Occipital lobe (tissue), 2 donors: ENCODE measurements around the gene PRKG1. TPM values are rescaled to one million over a fixed set of nuclear protein-coding genes. Genes with fewer than 3 reads are reported as not detected.

Experiments
- DNase-seq: peaks from one replicate; lab custom pipeline; 2025; lab: John Stamatoyannopoulos, UW
- total RNA-seq: library from RNA; depleted of rRNA; stranded (reverse); fragments of >200 nt; gene quantifications from one replicate; pipeline ENCODE4 v1.2.3, GENCODE V29; 2014

Gene PRKG1
- total RNA-seq, 1 donor from 2014 or later, result 24.2 TPM

DNA sequence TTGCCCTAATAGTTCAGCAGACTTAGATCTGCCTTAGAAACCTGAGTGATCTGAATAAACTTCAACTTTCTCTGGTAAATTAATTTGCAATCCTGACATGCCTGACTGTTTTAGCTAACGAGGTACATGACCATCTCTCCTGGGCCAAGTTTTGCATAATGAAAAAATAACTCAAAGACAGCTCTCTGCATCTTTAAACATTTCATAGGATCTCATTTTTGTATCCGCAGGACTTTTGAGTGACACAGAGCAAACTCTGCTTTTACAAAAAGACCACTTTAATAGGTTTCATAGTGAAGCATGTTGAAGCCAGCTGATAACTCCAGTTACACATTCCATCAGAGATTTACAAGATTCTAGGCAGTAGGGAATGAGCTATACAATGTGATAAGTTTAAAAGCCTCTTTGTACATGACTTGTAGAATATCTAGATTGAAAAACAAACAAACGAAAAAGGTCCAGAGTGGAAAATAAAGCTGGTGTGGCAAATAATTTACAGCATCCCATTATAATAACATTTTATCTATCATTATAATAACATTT is 2.1 kb downstream of the PRKG1 start:
- DNase-seq, result no peak

DNA sequence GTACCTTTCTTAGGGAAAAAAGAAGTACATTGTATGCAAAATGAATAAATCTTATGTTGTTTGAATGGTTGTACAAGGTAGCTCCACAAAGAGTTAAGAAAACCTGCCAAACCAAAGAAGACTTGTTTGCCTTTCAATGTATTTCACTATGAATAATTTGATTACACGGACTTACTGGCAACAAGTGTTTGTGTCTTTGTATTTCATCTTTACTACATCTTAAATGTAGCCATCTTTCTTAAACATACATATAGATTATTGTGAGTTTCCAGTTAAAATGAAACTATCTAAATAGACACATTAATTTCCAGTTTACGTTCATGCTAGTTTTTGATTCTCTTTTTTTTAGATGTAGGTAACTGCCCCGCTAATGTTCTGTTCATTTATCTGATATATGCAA is 2.8 kb downstream of the PRKG1 start:
- DNase-seq, result no peak

DNA sequence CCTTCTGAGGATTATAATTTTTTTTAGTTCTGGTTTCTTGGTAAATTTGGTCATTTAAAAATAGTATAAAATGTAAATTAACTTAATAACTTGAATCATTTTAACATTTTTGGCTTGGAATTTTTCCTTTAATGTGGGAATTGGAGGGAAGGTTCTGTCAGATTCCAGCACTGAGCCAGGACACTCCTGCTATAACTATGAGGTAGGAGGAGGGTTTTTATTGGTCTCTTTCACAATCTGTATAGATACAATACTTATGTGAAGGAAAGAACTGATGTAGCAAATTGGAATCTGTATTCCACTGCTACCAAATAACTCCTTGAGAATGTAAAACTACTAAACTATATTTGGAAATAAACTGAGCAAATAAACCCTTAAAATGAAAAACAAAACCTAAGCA is 3.2 kb downstream of the PRKG1 start:
- no peak for DNase-seq

DNA sequence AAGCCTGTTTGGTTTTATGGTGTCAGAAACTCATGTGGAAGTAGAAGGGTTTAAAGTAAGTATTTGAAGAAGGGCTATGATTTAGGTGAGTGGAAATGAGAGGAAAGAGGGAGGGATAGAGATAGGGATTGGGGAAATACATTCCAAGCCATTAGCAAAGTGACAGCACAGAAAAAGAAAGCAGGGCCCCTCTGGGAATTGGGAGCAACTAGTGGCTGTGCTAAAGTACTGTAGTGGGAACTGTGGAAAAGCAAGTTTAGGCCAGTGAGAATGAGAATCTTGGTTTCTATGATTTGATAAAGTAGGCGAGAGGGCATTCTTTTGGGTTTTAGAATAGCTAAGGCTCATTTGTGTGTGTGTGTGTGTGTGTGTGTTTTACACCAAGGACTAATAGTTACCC is 5.0 kb downstream of the PRKG1 start:
- no peak for DNase-seq

DNA sequence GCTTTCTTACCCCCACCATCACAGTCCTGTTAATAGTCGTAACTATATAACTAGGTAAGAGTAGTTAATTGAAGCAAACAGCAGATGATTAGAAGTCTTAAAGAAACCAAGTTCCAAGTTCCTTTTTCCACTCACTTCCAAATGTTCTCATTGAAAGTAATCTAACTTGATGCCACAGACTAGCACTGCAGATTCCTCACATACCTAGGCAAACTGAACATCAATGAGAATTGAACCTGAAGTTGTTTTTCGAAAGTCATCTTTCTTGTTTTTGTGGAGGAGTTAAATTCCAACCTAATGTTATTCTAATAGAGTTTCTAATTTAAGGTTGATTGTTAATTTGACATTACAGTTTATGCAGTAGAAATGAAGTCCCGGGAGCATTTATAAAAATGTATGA is 5.5 kb downstream of the PRKG1 start:
- DNase-seq, result no peak

DNA sequence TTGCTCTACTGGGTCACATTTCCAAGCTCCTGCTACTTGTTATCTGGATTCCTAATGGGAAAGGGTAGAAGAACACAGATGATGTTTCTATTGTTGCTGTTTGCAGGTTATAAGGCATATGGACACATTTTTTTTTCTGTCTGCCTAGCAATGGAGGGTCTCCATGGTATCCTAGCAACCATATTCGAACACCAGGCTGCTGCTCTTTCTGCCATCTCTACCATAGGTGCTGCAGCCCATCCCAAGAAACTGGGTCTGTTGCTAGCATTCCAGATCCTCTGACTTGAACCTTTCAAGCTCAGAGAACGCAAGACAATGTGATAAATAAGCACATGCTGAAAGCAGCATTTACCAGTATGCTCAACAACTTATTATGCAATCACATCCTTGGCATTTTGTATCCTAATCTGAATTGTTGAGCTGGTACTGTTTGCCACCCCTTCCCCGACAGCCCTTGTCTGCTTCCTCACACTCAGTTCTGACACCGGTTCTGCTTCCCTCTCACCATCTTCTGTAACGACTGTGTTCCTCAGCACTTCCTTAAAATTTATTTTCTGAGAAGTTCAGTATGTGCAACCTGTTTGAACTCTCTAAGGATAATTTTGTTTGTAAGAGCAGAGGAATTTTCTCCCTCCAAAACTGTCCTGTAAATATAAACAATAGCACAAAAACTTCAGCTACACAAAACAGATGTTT is 6.2 kb downstream of the PRKG1 start:
- DNase-seq, result no peak

DNA sequence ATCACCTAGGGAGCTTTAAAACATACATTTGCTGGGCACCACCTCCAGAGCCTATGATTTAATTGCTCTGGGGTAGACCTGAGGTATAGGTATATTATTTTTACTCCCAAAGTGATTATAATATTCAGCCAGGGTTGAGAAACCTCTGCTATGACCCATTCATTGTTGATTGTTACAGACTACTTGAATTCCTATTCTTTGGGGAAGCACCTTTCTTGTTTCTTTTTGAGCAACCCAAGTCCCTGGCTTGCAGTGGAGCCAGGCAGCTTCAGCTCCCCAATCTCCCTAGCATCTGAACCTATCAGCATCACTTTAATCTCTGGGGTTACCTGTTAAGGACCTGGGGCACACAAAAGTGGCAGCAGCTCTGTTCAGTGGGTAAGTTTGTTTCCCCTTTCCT is 8.6 kb downstream of the PRKG1 start:
- no peak for DNase-seq

DNA sequence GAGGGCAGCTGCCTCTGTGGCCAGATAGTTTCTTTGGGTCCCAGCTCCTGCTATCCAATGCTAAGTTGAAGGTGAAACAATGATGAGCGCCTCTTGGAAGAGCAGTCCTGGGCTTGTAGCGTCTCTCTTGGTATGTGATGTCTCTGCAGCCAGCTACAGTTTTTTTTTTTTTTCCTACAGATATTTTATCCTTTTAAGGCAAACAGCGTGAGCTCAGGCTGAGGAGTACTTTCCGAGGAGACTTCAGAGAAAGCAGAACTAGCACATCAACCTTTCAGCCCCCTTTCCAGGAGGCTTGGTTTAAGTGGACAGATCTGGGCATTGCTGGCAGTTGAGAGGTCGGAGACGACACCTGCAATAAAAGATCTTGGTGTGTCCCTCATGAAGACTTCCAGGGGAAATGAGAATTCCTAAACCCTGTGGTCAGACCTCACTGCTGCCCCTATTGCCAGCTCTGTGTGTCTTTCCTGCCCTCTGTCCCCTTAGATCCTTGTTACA is 9.1 kb downstream of the PRKG1 start:
- no peak for DNase-seq

DNA sequence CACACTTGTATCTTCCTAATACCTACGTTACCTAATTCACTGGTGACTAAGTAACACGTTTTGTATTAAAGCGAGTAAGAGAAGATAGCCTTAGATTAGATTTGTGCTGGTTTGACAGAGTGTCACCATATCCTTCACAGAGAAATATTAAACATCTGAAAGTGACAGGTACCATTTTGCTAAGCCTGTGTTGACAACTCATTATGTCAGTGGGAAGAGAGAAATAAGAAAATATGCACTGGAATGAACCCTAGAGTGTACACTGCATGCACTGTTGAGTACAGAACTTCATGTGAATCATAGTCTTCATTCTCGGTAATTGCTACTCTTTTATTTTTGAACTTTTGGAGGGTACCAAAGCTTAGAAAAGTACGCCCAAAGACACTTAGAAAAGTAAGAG is 10.9 kb downstream of the PRKG1 start:
- no peak for DNase-seq

DNA sequence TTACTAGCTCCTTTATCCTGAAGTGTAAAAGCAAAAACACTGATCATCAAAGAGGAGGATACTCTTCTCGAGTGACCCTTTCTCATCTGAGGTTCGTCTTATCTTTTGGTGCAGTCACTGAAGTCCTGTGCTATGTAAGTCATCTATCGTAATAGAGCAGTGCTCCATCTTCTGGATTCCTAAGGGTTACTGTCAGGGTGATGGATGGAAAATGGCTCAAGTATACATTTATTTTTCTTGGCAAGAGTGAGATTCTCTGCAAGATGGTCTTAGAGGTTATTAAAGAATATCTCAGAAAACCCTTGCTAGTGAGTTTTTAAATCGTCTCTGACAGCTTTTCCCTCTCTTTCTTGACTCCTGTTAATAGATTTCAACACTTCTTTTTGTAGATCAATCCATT is 12.4 kb downstream of the PRKG1 start:
- DNase-seq, result no peak

DNA sequence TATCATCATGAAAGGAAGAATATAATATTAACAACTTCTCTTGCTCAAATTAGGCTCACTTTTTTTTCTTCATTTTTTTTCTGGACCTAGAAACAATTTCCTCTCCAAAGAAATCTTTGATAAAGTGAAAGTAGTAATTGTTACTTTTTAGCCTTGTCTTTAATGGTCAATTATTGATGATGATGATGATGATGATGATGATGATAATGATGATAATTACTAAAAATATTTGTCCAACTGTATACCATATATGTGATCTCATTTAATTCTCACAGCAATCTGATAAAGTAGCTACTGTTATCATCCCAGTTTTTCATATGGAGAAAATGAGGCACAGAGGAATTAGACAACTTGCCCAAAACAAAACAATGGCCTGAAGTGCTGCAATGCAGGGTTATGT is 12.8 kb downstream of the PRKG1 start:
- DNase-seq, result no peak

DNA sequence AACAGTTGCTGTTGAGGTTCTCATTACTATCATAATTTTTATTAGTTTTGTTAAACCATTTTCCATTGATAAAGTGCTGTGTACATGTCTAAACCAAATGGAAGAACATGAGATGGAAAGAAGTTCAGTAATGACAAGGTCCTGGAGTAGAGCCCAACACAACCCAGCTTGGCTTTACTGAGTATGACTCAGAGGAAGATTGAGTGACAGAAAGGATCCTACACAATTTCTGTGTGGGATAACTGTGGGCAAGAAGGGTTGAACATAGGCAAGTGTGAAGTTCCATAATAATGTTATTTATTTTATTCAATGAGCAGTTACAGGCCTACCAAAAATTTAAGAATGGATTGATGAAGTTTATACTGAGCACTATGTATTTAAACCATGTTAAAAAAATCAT is 15.9 kb downstream of the PRKG1 start:
- DNase-seq, result no peak

DNA sequence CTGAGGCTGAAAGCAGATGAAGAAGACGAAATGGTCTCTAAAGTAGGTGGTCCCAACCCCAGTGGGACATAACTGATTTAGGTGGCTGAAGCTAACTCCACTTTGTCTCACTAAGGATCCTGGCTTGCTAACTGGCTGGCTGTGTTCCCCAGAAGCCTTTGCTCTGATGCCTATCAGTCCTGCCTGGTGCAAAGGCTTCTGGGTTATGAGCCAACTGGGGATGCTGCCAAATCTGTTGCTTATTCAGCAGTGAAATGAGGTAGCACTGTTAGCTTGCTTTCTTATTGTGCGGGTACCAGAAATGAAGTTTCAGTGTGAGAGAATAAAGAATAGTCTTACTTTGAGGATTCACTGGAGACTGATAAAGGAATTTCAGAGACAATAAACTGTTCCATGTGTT is 18.1 kb downstream of the PRKG1 start:
- DNase-seq, result peak; percentile 8

DNA sequence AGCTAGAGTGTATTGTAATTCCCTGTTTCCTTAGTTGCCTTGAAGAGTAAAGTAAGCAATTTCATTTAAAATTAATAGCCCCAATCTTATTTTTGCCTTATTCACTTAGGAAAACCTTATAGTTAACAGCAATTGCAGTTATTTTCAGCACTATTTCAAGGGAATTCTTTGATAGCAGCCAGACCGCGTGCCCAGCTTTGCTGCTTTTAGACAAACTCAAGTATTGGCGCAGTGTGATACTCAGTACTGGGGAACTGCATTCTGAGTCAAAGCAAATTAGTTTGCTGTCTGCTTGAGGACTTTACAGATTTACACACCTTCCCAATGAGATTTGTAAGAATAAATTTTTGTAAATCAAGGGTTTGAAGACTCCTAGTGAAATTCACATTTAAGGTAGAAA is 21.2 kb downstream of the PRKG1 start:
- no peak for DNase-seq

DNA sequence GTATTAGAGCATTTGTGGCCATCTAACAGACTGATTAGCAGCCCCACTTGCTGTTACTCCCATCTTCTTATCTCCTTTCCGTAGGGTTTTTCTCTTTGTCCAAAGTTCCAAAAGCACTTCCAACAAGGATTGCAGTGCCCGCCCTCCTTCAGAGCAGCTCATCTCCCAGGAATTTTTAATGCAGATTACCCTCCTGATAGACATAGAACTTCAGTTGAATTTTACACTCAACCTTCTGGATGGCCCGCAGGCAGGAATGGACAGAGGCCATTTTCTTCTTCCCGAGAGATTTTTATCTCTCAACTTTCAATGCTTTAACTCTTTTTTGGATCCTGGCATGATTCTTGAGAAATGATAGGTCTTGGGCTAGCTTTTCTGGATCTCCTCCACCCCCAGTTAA is 23.3 kb downstream of the PRKG1 start:
- no peak for DNase-seq

DNA sequence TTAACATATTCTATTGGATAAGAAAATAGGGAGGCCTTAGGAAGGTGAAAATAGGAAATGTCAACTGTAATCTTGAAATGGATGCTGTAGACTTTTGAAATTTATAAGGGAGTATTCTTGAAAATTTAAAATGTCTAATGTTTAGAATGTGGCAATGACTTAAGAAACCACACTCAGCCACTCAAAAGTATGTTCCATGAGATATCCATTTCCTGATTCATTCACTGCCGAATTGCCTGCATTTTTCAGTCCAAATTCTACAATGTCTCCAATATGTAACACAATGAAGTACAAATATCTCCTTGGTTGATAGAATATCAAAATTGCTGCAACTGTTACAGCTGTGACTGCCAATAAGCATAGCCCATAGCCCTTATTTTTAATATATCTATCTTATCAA is 25.9 kb downstream of the PRKG1 start:
- DNase-seq, result no peak

DNA sequence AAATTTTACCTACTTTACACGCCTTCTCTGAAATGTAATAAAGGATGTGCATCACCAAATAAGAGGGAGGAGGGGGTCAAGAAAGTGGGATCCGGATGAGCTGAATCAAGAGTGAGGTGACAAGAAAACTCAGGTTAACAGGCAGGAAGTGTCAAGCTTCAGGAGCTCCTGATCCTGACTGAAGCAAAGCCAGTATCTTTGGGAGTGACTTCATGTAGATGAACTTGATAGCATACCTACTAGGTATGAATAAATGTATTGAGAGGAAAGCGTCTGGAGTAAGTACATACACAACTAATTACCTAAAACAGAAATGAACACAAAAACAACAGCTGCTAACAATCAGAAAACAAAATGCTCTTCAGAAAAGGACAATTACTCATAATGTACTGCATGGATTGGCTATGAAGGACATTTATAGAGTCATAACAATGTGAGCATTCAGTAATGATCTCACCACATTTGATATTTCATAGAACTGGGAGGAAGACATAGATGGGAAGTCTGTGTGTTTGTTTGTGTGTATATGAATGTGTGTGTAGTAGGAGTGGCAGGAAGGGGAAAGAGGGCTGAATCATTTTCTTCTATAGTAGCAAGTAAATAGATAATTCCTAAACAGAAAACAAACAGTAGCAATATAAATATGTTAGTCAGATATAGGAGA is 29.4 kb downstream of the PRKG1 start:
- no peak for DNase-seq

DNA sequence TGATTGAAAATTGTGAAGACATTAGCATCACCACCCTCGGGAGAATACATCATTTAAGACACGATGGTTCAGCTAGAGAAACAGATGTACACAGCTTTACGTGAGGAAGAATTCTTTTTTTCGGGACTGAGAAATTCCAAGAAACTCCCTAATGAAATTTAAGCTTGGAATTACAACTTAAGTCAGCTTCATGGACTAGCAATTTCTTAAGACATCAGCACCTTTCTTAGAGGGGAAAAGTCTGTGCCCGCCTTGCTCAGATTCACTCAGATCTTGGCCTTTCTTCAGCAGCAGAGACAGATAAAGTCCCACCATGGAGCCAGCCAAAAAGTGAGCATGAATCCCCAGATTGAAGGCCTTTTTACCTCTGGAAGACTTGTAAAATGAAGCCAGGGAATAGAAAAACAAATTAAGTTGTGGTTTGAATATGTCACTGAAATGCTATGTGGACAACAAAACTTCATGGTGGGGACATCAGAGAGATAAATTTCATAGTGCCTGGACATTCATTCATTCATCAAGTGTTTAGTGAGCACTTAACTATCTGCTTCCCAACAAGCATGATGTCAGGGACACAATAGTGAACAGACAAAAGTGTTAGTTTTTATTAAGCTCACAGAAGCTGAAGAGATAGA is 32.1 kb downstream of the PRKG1 start:
- DNase-seq, result no peak

DNA sequence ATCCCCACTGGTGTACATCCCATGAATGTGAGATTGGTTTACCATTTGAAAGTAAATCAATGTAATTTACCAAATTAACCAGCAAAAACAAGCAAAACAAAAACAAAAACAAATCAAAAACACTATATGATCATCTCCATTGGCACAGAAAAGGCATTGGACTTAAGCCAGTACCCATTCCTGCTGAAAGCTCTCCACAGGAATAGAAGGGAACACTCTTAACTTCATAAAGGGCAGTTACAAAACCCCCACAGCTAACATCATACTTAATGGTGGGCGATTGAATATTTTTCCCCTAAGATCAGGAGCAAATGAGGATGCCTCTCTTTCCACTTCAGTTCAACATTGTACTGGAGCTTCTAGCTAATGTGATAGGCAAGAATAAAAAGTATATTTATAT is 34.1 kb downstream of the PRKG1 start:
- no peak for DNase-seq

DNA sequence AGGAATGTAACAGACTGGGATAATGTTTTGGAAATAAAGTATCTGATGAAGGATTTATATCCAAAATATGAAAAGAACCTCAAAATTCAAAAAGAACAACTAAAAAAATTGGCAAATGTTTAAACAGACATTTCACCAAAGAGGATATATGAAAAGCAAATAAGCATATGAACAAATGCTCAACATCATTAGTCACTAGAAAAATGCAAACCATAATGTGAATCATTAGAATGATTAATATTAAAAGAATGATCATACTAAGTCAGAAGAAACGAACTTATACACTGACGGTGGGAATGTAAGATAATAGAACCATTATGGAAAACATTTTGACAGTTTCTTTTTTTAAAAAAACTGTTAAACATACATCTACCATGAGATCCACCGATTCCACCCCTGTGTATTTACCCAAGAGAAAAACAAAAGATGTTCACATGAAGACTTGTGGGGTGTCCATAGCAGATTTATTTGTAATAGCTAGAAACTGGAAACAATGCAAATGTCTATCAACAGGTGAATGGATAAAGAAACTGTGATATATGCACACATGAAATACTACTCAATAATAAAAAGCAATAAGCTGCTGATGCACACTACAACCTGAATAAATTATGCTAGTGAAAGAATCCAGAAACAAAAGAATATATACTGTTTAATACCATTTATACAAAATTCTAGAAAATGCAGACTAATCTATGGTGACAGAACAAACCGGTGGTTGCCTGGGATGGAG is 35.7 kb downstream of the PRKG1 start:
- DNase-seq, result no peak

DNA sequence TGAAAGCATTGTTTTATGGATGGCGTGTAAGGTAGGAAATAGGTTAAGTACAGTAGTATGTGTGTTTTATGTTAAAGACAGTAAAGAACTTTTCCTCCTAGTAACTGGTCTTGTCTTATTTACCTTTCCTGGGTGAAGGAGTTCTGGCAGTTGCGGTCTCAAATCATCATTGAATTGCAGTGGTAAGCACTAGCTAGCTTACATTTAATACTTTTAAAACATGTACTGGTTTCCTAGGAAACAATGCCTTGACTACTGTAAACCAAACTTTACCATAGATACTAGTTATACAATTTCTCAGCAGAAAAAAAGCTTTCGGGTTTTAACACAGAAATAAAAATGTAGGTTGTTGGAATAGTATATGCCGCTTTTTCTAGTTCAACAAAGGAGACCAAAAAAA is 37.7 kb downstream of the PRKG1 start:
- DNase-seq, result no peak

DNA sequence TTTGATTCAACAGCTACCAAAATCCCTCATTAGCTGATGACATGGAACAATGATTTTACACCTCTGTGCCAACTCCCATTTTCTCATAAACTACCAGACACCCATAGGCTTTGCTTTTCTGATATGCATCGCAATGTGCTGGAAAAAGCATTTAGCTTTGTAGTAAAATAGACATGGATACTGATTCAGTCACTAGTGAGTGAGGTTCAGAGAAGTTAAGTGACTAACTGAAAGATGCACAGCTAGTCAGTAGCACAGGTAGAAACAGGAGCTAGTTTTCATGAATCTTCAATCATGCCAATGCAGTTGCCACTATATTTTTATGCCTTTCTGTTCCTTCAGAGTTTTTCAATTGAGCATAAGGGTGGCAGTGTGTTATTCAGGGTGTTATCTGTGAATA is 38.7 kb downstream of the PRKG1 start:
- no peak for DNase-seq
